GM19452 (cell line): ENCODE data around the gene TXNIP.
"Not testable (repeated sequence)": the region's sequence is repeated elsewhere in the genome, so short reads cannot be mapped to it uniquely, and the experiment has no call there.

Experiments
- ATAC-seq: cut with Tn5 transposase; IDR thresholded peaks from one replicate; pipeline ENCODE4 v1.9.1; 2021; ENCODE audit not compliant: unreplicated experiment

TXNIP gene, protein sequence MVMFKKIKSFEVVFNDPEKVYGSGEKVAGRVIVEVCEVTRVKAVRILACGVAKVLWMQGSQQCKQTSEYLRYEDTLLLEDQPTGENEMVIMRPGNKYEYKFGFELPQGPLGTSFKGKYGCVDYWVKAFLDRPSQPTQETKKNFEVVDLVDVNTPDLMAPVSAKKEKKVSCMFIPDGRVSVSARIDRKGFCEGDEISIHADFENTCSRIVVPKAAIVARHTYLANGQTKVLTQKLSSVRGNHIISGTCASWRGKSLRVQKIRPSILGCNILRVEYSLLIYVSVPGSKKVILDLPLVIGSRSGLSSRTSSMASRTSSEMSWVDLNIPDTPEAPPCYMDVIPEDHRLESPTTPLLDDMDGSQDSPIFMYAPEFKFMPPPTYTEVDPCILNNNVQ

DNA sequence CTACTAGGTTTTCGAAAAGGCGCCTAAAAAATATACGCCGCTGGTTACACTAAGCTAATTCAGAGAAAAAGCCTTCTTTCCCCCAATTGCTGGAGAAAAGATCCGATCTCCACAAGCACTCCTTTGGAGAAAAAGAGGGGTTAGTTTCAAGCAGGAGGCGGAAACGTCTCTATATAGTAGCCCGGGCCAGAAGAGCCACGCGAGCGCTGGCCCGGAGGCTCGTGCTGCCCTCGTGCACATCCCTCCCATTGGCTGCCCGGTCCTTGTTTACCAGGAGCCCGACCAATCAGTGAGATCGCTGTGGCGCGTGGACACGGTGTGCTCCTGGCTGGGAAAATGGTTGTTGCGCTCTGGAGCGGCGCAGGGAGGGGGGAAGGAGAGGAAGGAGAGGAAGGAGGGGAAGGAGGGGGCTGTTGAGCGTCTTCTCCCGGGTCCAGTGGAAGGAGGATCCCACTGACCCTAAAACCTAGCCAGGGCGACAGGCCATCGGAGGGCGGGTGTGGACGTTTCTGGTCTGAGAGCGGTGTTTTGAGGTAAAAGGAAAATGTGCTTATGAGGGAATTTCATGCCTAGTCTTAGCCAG, at the start of gene TXNIP:
Gene TXNIP, minus strand, starts transcription at position 147 of the 583 bp plus-strand sequence. CDS start 313 bp downstream, outside the sequence.
- peak; percentile 87 for ATAC-seq

DNA sequence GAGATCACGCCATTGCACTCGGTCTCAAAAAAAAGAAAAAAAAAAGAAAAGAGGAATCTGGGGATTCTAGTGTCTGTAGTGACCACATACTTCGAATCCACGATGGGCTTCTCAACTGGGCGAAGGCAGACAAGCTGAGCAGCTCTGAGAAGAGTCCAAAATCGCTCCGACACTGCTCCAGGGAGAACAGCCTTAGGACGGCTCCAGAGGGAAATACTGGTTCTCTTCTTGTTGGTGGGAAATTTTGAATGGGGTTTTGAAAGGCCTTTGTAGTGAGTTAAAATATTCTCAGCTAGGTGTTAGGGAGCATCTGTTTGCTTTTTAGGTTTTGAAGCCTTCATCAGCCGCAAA, 43.4 kb upstream of the TXNIP start:
- ATAC-seq: no peak

DNA sequence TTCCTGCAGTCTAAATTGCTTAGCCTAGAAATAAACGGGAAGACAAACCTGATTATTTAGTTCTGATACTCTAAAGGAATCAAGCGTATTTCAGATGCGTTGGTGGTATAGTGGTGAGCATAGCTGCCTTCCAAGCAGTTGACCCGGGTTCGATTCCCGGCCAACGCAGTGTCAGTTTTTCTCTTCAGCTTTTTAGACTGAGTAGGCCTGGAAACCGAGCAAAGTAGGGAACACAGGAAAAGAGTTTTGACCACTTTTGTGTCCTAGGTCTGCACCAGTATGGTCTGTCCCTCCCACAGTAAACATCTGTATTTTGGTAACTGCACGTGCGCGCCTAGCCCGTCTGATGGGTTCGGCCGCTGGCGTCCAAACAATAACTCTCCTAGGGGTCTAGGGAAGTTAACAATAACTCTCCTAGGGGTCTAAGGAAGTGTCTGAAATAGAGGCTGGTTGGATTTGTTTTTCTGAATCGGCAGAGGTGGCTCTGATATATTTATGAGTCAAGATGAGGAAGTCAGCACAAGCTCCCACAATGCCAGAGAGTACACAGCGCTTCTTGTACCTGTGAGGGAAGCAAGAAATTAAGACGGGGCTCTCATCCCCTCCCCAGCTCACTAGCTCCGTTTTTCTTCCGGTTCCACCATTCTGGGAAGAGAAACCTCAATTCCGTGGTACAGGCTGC, 40.7 kb upstream of the TXNIP start:
- peak; percentile 23 for ATAC-seq

DNA sequence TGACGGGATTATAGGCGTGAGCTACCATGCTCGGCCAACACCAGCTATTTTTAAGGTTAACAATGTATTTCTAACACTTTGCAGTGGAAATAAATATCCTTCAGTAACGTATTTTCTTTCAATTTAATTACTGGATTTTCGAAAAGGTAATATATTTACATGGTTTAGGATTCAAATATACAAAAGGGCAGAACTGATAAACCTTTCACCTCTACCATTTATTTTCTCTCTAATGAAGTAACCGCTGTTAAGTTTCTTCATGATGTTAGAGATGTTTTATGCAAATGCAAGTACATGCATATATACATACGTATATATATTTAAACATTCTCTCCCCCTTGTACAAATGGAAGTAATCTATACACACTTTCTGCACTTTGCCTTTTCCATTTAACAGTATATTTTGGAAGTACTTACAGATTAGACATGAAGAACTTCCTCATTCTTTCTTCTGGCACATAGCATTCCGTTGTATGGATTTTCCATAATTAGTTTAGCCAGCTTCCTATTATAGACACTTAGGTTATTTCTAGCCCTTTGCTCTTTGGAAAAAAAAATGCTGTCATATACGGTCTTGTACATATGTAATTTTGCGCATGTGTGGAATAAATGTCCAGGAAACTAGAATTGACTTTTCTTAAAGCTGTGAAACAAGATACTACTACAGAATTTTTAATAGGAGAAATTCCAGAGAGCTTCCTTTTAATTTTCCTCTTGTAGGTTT, 40.0 kb upstream of the TXNIP start:
- no peak for ATAC-seq

DNA sequence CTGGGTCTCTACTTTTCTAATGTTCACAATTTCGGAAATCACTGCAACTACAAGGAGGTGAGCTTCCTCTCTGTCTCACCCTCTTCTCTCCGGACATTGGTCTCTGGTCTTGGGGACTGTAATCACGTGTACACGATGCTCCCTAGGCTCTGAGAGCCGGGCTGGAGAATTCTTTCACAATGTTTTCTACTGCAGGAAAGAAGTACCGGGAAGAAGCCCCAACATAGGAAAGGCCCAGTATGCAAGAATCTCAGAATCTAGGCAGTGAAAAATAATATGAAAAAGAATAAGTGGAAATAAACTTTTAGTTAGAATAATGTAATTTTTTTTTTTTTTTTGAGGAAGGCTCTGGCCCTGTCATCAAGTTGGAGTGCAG, 38.7 kb upstream of the TXNIP start:
- ATAC-seq: no peak

DNA sequence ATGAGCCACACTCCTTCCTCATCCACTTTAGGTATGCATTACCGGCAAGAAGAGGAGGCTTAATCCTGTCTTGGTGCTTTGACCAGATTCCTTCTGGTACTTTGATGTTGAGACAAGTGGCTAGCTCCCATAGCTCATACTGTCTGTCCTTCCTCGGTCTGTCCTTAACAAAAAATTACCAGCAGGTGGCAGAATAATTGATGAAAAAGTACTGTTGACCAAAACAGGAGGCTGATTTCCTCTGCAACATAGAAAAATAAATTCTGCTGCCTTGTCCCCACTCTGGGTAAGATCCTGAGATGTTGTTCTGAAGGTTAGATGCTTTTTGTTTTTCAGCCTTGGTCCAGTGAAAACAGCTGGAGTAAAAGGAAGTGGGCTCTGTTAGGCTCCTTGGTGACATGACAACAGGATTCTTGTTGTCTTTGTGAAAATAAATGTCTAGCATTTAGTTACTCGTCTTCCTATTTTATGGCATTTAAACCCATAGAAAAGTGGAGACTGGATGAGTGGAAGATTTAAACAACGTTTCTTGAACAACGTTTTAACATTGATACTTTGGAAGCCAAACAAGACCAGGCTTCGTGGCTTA, 36.3 kb upstream of the TXNIP start:
- no peak for ATAC-seq

DNA sequence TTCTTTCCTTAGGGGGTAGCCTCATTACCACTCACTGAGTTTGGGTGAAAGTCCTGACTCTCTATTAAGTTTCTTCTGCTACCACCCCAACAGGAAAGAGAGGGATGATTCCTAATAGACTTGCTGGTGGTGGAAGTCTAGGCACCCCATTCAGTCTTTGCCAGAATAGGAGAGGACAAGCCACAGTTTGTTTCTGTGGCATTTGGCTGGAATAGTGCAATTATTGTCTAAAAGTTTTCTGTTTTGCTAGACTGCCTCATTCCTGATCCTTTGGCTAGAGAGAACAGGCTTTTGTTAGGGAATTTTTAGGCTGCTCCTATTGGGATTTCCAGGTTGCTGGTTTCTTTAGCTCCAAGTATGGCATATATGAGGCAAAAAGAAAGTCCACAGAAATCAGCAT, 35.1 kb upstream of the TXNIP start:
- no peak for ATAC-seq

DNA sequence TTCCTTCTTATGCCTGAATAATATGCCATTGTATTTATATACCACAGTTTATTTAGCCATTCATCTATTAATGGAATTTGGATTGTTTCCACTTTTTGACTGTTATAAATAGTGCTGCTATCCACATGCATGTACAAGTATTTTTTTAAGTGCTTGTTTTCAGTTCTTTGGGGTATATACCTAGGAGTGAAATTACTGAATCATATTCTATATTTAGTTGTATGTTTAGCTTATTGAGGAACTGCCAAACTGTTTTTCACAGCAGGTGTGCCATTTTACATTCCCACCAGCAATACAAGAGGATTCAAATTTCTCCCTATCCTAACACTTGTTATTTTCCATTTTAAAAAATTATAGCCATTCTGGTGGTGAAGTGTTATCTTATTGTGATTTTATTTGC, 32.7 kb upstream of the TXNIP start:
- no peak for ATAC-seq

DNA sequence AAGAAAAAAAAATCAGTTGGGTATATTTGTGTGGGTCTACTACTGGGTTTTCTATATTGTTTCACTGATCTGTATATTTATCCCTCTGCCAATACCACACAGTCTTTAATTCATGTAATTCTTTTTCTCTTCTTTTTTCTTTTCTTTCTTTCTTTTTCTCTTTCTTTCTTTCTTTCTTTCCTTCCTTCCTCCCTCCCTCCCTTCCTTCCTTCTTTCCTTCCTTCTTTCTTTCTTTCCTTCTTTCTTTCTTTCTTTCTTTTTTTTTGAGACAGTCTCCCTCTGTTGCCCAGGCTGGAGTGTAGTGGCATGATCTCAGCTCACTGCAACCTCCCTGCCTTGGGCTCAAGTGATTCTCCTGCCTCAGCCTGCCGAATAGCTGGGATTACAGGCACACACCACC, 30.3 kb upstream of the TXNIP start:
- not testable (repeated sequence) for ATAC-seq

DNA sequence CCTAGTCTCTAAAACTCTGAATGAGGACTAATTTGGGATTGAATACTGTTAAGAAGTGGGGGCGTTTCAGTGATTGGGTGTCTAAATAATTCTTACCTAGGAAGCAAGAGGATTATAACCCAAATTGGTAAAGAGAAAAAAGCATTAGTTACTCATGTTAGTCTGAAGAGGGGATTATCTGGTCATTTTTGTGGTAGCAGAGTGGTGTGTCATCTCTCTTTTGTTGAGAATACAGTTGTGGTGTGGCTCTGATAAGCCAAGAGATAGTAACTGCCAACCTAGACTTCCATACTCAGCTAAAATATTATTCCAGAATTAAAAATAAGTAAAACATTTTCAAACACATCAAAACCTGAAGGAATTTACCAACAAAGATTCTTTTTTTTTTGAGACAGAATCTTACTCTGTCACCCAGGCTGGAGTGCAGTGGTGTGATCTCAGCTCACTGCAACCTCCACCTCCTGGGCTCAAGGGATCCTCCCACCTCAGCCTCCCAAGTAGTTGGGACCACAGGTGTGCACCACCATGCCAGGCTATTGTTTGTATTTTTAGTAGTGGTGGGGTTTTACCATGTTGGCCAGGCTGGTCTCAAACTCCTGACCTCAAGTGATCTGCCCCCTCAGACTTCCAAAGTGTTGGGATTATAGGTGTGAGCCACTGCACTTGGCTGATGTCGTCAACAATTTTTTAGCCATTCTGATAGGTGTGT, 29.6 kb upstream of the TXNIP start:
- ATAC-seq: not testable (repeated sequence)

DNA sequence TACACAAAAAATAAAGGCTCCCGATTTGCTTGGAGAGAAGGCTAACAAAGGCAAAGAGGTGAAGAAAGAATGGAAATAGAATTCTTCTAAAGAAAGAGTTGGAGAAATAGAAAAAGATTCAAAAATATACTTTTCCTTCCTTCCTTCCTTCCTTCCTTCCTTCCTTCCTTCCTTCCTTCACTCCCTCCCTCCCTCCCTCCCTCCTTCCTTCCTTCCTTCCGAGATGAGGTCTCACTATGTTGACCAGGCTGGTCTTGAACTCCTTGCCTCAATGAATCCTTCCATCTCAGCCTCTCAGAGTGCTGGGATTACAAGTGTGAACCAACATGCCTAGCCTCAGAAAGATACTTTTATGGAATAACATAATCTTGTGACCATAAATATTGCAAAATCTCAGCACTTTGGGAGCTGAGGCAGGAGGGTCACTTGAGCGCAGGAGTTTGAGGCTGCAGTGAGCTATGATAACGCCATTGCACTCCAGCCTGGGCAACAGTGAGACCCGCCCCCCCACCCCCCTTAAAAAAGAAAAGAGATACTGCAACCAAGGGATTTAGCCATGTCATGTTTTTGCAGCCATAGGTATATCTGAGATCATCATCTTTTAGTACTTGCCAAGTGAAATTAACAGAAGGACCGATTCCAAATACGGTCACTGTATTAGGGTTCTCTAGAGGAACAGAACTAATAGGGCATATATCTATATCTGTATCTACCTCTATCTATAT, 26.2 kb upstream of the TXNIP start:
- ATAC-seq: no peak

DNA sequence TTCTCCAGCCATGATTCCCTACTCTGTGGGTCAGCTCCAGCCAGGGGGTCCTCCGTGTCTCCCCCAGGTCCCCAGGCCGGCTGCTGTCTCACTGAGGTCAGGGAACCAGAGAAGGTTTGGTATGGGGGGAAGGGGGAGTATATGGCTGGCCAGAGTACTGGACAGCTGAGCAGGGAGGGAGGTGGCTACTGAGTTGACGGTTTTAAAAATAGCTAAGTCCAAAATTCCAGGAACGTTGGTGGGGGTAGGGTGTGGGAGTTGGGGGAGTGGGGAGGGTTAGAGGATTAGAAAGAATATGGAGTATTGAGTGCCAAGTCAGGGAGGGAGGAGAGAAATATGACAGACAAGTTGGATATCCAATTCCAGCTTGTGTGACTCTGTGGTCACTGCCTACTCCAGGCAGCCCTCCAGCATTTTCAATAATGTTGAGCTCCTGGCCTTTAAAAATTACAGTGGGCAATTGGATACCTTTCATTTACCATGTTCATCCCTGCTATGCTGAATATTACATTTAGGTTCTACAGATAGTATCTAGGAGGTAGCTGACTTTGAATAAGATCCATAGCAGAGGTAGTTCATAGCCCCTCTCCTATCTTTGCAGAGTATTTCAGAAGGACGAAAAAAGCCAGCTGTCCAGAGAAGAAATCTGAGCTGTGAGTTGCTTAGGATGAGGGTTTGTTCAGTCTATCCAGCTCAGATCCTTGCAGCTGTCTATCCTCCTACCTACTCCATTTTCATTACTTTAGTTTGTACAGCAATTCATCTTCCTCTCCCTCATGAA, 25.4 kb upstream of the TXNIP start, which contains the start of gene HJV:
Gene HJV, minus strand, starts transcription at position 114 of the 781 bp plus-strand sequence. CDS start 1,504 bp downstream, outside the sequence.
- no peak for ATAC-seq

DNA sequence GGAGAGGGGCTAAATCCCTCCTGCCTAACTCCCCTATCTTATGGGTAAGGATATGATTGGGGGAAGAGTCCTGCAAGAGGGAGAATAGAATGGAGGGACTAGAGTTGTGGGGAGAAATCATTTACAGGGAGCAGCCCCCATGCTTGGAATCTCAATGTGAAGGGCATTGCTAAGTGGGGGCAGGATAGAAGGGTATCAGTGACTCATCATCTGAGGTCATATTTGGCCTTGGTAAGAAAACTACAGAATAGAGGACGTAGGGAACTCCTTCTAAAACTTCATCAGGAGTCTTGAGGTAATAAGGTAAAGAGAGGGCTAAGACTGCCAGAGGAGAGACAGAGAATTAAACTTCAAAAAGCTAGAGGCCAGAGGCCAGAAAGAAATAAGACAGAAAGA, 24.7 kb upstream of the TXNIP start:
- no peak for ATAC-seq

DNA sequence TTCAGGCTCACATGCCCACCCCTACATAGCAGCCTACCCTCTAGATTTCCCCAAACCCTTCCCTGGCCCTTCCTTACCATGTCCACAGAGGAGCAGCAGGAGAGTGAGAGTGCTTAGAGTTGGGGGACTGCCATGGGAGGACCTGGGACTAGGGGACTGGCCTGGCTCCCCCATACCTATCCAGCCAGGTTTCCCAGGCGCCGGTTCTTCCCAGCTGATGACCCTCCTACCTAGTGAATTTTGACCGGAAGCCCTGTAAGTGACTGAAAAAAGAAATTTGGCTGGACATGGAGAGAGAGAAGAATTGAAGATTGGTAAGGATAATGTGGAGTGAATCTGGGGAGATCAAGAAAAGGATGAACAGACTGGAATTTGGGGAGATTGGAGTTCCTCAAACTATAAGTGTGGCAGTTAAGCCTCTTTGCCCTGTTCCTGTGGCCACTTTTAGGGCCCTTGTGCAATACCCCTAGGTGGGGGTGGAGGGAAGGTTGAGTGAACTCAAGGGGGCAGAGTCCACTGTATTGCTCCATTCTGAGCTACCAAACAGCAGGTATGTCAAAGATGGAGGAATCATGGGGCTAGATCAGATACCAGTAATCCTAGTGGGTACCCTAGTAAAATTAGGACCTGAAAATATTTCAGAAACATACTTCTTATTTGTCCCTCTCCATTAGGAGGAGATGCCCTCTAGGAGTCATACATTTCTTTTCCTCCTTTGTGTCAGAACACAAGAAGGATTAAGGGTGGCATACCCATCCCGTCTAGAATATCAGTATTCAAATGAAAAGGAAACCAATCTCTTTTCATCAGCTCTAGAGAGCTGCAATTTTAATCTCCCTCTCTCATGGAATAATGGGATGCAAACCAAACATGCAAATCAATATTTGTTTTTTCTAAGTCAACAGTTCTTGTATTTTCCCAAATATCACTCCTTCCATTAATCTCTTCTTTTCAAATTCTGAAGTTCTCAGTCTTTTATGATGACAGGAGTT, 24.0 kb upstream of the TXNIP start:
- no peak for ATAC-seq

DNA sequence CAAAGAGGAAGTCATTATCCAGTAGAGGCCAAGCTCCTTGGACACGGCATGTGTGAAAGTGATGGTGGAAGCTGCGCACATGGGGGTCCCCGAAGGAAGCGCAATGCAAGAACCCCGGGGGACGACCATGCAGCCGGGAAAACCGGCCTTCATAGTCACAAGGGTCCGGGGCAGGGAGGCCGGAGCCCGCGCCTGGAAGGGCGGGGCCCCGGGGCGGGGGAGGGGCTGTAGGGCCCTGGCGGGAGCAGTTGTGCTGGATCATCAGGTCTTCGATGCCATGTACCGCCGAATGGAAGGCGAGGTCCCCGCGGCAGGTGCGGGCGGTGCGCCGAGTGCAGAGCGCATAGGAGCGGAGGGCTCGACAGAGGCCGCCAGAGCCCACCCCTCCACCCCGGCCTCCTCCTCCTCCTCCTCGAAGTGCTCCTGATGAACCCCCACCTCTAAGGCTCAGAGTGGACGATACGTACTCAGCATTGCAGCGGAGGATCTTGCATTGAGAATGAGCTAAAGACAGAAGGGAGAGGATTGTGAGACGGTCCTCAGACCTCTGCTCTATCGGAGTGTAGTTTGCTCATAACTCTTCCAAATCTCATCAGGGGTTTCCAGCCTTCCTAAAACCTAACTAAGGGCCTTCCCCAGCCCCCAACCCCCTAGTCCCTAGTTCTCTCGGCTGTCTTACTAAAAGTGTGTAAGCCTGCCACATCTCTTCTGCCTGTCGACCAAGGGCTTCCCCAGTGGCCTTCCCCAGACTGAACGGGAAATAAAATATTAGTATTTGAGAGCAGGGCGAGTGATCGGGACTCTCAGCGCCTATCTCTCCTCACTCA, 23.1 kb upstream of the TXNIP start:
- no peak for ATAC-seq

DNA sequence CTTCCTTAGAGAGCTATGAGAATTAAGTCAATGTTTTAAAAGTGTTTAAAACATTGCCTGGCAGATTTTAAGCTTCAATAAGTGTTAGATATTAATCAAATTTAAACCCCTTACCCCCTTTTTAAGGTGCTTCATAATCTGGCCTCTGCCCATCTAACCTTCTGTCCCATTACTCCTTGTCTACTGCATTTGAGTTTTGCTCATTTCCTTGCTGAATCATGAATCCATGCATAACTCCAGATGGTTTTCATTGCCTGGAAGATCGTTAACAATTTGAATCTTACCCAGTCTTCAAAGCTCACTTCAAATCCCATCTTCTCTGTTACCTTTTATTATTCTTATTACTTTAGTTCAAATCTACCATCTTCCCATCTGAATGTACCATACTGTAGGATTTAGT, 20.5 kb upstream of the TXNIP start:
- no peak for ATAC-seq

DNA sequence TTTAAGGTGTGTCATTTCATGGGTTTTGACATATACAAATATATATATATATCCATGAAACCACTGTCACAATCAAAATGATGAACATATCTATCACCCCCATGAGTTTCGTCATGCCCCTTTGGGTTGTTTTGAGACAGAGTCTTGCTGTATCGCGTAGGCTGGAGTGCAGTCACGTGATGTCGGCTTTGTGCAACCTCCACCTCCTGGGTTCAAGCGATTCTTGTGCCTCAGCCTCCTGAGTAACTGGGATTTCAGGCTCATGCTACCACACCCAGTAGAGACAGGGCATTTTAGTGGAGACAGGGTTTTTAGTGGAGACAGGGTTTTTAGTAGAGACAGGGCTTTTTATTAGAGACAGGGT, 17.2 kb upstream of the TXNIP start:
- ATAC-seq: no peak
